ENCODE results near the gene AVEN.
"Not testable (repeated sequence)": the region's sequence is repeated elsewhere in the genome, so short reads cannot be mapped to it uniquely, and the experiment has no call there.

AVEN gene

GRCh38 chr15:33852094-33852493 is 186.9 kb downstream of the AVEN start:
- DNase-seq (ENCODE audit: low read depth, low spot score) = no peak

DNA sequence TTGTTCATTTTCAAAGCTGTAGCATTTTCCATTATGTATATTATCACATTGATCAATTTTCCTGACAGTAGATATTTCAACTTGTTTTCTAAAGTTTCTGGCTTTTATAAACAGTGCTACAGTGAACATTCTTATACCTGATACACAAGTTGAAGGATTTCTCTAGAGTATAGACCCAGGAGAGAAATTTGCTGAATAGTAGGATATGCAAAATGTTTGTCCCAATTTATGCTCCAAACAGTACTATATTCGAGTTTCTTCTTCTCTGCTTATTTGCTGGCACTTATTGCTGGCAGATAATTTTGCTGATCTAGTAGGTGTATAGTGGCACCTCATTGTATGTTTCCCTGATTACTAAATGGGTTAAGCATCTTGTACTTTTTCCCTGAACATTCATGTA is 187.9 kb downstream of the AVEN start:
- no peak for DNase-seq (ENCODE audit: low read depth, low spot score)

DNA sequence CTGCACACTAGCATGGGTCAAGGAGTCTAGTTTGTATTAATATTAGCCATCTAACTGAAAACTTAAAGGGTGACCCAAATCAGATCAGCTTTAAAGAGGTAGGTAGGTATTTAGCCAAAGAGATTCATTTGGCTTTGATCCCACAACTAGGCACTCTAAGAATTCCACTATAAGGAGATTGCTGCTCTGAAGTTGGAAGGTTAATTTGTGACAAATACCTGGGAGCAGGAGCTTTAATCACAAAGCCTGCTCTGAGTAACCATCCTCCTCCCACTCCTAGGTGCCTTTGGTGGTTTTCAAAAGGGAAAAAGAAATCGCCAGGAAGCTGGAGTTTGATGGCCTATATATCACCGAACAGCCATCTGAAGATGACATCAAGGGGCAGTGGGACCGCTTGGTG is 191.0 kb downstream of the AVEN start:
- DNase-seq (ENCODE audit: low read depth, low spot score) = no peak

GRCh38 chr15:33846862-33847261 is 192.1 kb downstream of the AVEN start:
- no peak for DNase-seq (ENCODE audit: low read depth, low spot score)

DNA sequence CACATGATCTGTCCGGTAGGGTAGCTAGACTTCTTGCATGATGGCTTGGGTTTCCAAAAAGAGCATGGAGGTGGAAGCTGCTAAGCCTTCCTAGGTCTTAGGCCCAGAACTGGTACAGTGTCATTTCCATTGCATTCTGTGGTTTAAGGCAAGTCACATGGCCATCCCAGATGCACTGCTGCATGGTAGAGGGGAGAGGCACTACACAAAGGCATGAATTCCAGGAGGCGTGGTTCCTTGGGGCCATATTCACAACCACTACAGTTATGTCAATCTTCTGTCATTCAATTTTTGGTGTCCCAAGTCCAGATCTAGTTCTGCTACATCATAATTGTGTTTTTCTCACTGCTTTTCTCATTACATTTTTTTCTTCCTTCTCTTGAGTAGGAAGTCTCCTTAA is 192.9 kb downstream of the AVEN start:
- no peak for DNase-seq (ENCODE audit: low read depth, low spot score)

DNA sequence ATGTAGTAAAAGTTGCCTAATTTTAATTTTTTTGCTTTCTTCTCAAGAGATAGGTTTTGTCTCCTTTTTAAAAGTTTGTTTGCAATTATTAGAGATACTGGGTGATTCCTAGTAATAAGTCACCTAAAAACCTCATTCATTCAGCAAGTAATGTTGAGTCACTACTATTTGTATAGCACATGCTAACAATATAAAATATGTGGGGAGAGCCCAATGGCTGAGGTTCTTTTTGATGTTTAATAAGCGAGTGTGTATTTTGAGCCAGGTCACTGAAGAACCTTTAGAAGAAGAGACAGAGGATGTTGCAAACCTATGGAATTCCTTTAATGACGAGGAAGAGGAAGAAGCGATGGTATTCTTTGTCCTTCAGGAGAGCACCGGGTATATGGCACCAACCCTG is 194.4 kb downstream of the AVEN start:
- no peak for DNase-seq (ENCODE audit: low read depth, low spot score)

GRCh38 chr15:33844186-33844585 is 194.8 kb downstream of the AVEN start:
- peak; percentile 33 for DNase-seq (ENCODE audit: low read depth, low spot score)

DNA sequence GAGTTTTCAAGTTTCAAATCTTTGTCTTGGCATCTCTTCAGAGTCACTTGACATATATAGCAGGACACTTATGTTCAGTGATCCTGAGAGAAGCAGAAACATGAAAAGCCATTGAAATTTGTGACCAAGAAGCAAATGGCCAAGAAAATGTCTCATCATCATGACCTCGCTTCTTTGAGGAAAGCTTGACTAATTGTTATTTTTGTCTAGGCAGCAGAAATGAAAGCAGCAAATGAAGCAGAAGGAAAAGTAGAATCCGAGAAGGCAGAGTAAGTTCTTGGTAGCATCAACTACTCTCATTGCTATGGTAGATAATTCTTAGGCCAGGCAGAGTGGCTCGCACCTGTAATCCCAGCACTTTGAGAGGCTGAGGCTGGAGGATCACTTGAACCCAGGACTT is 198.4 kb downstream of the AVEN start:
- no peak for DNase-seq (ENCODE audit: low read depth, low spot score)

GRCh38 chr15:33839540-33839939 is 199.5 kb downstream of the AVEN start:
- no peak for DNase-seq (ENCODE audit: low read depth, low spot score)

DNA sequence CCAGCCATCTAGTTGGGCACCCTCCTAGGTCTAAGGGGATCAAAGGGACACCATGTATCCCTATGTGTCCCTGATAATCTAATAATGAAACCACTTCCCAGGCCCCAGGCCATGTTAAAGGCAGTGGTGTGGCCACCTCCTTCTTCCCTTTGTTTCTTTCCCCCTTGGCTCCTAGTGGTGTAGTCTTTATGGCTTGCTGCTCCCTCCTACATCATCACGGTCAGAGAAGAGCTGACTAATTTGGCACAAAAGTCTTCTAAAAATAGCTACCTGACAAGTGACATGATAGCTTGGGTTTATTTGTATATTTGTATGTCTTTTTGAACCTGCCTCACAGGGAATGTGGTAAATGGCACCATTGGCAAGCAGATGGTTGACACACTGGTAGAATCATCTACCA is 201.7 kb downstream of the AVEN start:
- no peak for DNase-seq (ENCODE audit: low read depth, low spot score)

- DNase-seq (ENCODE audit: low read depth, low spot score) = peak; percentile 69
These were observed 203.9 kb downstream of the AVEN start for GRCh38 chr15:33834892-33835743.

- no peak for DNase-seq (ENCODE audit: low read depth, low spot score)
These were observed 207.4 kb downstream of the AVEN start for GRCh38 chr15:33831646-33832045.

GRCh38 chr15:33830351-33830750 is 208.7 kb downstream of the AVEN start:
- DNase-seq (ENCODE audit: low read depth, low spot score) = no peak

- no peak for DNase-seq (ENCODE audit: low read depth, low spot score)
These were observed 212.8 kb downstream of the AVEN start for GRCh38 chr15:33826201-33826600.

- DNase-seq (ENCODE audit: low read depth, low spot score) = no peak
These were observed 213.6 kb downstream of the AVEN start for GRCh38 chr15:33825453-33825852.

GRCh38 chr15:33823119-33823518 is 215.9 kb downstream of the AVEN start:
- no peak for DNase-seq (ENCODE audit: low read depth, low spot score)

GRCh38 chr15:33822479-33822878 is 216.5 kb downstream of the AVEN start:
- no peak for DNase-seq (ENCODE audit: low read depth, low spot score)

DNA sequence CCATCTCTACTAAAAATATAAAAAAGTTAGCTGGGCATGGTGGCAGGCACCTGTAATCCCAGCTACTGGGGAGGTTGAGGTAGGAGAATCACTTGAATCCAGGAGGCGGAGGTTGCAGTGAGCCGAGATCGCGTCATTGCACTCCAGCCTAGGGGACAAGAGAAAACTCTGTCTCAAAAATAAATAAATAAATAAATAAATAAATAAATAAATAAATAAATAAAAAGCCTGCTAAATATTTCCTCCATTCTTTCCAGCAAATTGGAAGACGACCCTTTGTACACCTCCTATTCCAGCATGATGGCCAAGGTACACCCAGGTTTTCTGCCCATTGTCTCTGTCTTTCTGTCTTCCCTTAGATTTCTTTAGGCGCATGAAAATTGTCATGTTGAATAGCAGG is 219.5 kb downstream of the AVEN start:
- DNase-seq (ENCODE audit: low read depth, low spot score) = not testable (repeated sequence)

Measured in iPS DF 19.7 (cell line).